MCF 10A (cell line): ENCODE measurements around the gene MRPL20. TPM values are rescaled to one million over a fixed set of nuclear protein-coding genes. Genes with fewer than 3 reads are reported as not detected.

Experiments
- BruUV-seq: library from RNA; stranded (reverse); fragments of 400-500 nt; replicated peaks from 2 replicates; lab custom pipeline; 2021; lab: Mats Ljungman, UMichigan
- CTCF ChIA-PET: fragments of 300-600 bp; sonication (Branson Sonifier 250); formaldehyde crosslinking; extraction: SDS; loops from one replicate; lab custom pipeline; 2021; ENCODE audit warnings: antibody characterized with exemption, inconsistent platforms; lab: Yijun Ruan, JAX
- POLR2A ChIA-PET: fragments of 300-600, 350-650 bp; sonication (Branson Sonifier 250); formaldehyde crosslinking; extraction: SDS; loops from one replicate; lab custom pipeline; 2020; ENCODE audit warnings: antibody characterized with exemption, inconsistent platforms; lab: Yijun Ruan, JAX
- DNase-seq: peaks from one replicate; pipeline ENCODE4 v3.0.0-alpha.2; 2018; ENCODE audit not compliant: unreplicated experiment
- H3K27ac Mint-ChIP-seq: one replicate; pipeline ENCODE4 v1.8.0; 2022; ENCODE audit warnings: mild to moderate bottlenecking, low read depth, mixed read lengths; ENCODE audit not compliant: unreplicated experiment
- H3K27me3 Mint-ChIP-seq: one replicate; pipeline ENCODE4 v1.8.0; 2022; ENCODE audit warnings: mixed read lengths; ENCODE audit not compliant: insufficient read depth, unreplicated experiment
- H3K36me3 Mint-ChIP-seq: one replicate; pipeline ENCODE4 v1.8.0; 2022; ENCODE audit warnings: mild to moderate bottlenecking, moderate library complexity, mixed read lengths; ENCODE audit not compliant: insufficient read depth, unreplicated experiment
- H3K4me1 Mint-ChIP-seq: one replicate; pipeline ENCODE4 v1.8.0; 2022; ENCODE audit warnings: mixed read lengths; ENCODE audit not compliant: insufficient read depth, unreplicated experiment
- H3K4me3 Mint-ChIP-seq: one replicate; pipeline ENCODE4 v1.8.0; 2022; ENCODE audit warnings: mild to moderate bottlenecking, moderate library complexity, mixed read lengths; ENCODE audit not compliant: unreplicated experiment
- H3K9me3 Mint-ChIP-seq: one replicate; pipeline ENCODE4 v1.8.0; 2022; ENCODE audit warnings: mixed read lengths; ENCODE audit not compliant: unreplicated experiment
- intact Hi-C: fragments of 100-400 bp; cut with micrococcal nuclease; formaldehyde crosslinking; loops from 2 replicates; pipeline ENCODE4 v1.14.1; 2022
- total RNA-seq: library from RNA; stranded (reverse); gene quantifications from 2 replicates; pipeline ENCODE4 v1.2.3, GENCODE V29; 2022
- TF ChIP-seq, protein P1 (sequence below): fragments of 200-600 bp; IDR thresholded peaks from one replicate; pipeline ENCODE4 v1.8.0; 2022; ENCODE audit warnings: antibody characterized with exemption, mild to moderate bottlenecking; ENCODE audit not compliant: unreplicated experiment

Gene MRPL20
- total RNA-seq, 1 experiment from 2014 or later = 137 TPM

DNA sequence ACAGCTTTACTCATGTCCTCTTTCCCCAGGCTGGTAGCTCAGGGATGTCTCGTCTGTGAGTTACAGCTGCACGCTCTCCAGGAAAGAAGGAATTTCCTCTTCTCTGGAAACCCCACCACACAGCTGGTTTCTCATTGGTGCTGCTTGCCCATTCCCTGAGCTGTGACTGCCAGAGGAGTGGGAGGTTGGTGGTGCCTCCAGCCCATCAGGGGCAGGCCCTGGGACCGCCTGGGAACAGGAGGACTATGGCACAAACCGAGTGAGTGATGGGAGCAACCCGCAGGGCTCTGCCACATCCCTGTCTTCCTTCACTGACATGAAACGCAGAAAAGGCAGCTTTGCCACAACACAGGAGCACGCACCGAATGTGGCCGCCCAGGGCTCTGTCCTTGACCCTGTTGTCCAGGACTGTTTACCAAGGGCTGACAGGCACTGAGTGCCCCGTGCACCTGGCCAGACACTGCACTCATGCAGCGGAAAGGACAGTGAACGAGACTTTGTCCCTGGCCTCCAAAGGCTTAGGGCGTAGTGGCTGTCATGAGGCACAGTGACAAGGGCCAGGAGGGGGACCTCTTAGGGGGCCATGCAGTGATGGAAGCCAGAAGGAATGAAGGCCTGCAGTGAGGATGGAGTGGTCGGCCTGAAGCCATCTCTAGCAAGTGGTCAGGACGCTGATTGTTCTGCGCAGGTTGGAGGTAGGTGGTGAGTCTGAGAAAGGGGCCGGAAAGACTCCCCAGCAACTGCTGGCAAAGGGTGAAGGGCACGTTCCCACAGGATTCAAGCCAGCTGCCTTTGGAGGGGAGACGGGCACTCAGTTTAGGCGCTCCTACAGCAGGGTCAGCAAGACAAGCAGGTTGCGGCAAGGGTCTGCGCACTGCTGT lies 6.3 kb downstream of the MRPL20 start:
- H3K9me3 Mint-ChIP-seq = no peaks in the 10 kb centered on the region
- BruUV-seq = no TSS peak
- CTCF ChIA-PET = interaction anchor here (0.5 to 2.4 kb wide), 9 partner anchors 13 to 321 kb away, joined by 3 to 9 read pairs (median 4); no protein-coding TSS in a partner anchor
- H3K36me3 Mint-ChIP-seq = peaks cover 92% of the 10 kb centered on the region
- peaks cover 18% of the 10 kb centered on the region for H3K4me1 Mint-ChIP-seq
- H3K27ac Mint-ChIP-seq = peak overlapping the region; percentile 84
- TF ChIP-seq, protein P1, sequence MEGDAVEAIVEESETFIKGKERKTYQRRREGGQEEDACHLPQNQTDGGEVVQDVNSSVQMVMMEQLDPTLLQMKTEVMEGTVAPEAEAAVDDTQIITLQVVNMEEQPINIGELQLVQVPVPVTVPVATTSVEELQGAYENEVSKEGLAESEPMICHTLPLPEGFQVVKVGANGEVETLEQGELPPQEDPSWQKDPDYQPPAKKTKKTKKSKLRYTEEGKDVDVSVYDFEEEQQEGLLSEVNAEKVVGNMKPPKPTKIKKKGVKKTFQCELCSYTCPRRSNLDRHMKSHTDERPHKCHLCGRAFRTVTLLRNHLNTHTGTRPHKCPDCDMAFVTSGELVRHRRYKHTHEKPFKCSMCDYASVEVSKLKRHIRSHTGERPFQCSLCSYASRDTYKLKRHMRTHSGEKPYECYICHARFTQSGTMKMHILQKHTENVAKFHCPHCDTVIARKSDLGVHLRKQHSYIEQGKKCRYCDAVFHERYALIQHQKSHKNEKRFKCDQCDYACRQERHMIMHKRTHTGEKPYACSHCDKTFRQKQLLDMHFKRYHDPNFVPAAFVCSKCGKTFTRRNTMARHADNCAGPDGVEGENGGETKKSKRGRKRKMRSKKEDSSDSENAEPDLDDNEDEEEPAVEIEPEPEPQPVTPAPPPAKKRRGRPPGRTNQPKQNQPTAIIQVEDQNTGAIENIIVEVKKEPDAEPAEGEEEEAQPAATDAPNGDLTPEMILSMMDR = no peak
- no peak for DNase-seq
- H3K27me3 Mint-ChIP-seq = no peaks in the 10 kb centered on the region
- peak overlapping the region; percentile 88 for H3K4me3 Mint-ChIP-seq
- intact Hi-C loops = loop anchor here (10.0 kb wide), 1 partner anchor 104 kb away; no protein-coding TSS in a partner anchor
- POLR2A ChIA-PET = interaction anchor here (0.6 to 4.1 kb wide), 10 partner anchors 7 to 398 kb away, joined by 3 to 62 read pairs (median 6); partner anchors contain the start of genes AURKAIP1, MIB2 and MRPL20

DNA sequence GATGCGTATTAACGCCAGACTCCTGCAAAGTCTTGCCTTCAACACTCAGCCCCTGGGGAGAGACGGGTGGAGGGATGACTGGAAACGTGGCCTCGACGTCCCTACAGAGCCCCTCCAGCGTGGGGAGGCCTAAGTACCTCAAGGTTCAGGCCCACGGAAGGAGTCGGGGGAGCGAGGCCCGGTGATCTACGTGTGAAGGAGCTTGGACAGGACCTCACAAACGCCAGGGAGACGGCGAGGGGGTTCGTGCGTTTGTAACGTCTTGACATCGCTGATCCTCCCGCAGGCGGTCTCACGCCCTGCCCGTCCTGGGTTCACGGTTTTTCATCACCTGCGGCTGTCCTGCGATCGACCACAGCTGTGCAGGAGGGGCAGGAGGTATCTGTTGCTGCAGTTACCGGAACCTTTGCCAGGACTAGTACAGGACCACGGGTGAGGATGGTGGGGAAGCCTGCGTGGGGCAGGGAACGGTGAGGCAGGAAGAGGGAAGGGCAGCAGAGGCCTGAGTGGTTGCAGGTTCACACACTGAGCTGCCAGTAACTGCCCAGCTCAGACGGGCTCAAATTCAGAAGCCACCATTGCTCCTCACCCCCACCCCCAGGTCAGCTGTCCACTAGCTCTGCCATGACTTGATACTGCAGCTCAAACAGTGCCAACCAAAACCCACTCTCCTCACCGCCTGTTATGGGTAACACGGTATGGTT lies 7.1 kb downstream of the MRPL20 start:
- H3K4me1 Mint-ChIP-seq = peaks cover 18% of the 10 kb centered on the region
- H3K36me3 Mint-ChIP-seq = peaks cover 92% of the 10 kb centered on the region
- intact Hi-C loops = loop anchor here (2.0 to 10.0 kb wide), 2 partner anchors 25 to 105 kb away; partner anchors contain the start of gene AURKAIP1
- peak overlapping the region; percentile 88 for H3K4me3 Mint-ChIP-seq
- TF ChIP-seq, protein P1 = no peak
- H3K27me3 Mint-ChIP-seq = no peaks in the 10 kb centered on the region
- CTCF ChIA-PET = interaction anchor here (0.5 to 1.9 kb wide), 12 partner anchors 41 to 494 kb away, joined by 3 to 6 read pairs (median 4); no protein-coding TSS in a partner anchor
- H3K27ac Mint-ChIP-seq = peak overlapping the region; percentile 84
- no peaks in the 10 kb centered on the region for H3K9me3 Mint-ChIP-seq
- DNase-seq = peak; percentile 13
- BruUV-seq = TSS peak; percentile 45
- POLR2A ChIA-PET = interaction anchor here (0.7 to 4.1 kb wide), 13 partner anchors 8 to 518 kb away, joined by 3 to 62 read pairs (median 4); partner anchors contain the start of genes AURKAIP1, MIB2 and MRPL20

DNA sequence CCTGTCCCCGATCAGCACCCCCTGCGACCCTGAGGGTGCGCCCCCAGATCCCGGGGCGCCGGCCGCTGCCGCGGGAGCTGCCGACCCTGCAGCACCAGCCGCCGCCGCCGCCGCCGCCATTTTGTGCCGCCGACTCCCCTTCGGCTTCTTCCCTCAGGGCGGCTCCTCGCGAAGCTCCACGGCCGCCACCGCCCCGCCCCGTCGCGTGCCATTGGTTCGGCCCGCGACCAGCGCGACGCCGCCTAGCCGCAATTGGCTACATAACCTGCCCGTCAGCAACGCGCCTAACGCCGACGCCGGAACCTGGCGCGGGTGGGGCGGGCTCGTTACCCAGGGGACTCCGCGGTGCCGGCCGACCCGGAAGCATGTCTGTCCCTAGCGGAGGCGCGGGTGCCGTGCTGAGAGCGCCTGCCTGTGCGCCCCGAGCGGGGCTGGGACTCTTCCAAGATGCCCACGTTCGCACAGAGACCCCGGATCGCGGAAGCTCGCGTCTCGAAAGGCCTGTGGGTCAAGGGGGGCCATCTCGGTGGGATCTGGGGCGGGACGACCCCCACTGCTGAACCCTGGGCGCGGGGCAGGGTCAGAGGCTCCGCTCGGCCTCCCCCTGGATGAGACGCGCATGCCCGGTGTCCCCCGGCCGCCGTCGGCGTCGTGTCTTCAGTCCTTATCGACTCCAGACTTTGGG lies 7.8 kb downstream of the MRPL20 start, which contains the start of gene CCNL2:
TSS of gene CCNL2 (minus strand) at position 149 of the 685 bp plus-strand sequence. CDS start at position 120, 29 bp downstream.
- H3K4me1 Mint-ChIP-seq = peaks cover 18% of the 10 kb centered on the region

More for the DNA sequence above, 7.8 kb downstream of the MRPL20 start, which contains the start of gene CCNL2:
- intact Hi-C loops = loop anchor here (2.0 kb wide), 1 partner anchor 25 kb away; the partner anchor contains the start of gene AURKAIP1
- Mint-ChIP-seq H3K9me3 (no peaks in the 10 kb centered on the region), H3K4me3 (peak within 1 kb of the TSS; percentile 88), H3K27ac (peak within 1 kb of the TSS; percentile 85), H3K36me3 (peaks cover 92% of the 10 kb centered on the region), H3K27me3 (no peaks in the 10 kb centered on the region)
- TF ChIP-seq, protein P1 = peak; percentile 46
- POLR2A ChIA-PET = interaction anchor here (0.7 to 4.1 kb wide), 21 partner anchors 9 to 216 kb away, joined by 3 to 62 read pairs (median 4); partner anchors contain the start of genes AURKAIP1, MIB2 and MRPL20
- peak; percentile 97 for DNase-seq
- CTCF ChIA-PET = interaction anchor here (0.6 to 1.9 kb wide), 7 partner anchors 9 to 494 kb away, joined by 3 to 6 read pairs (median 3); no protein-coding TSS in a partner anchor
- no TSS peak for BruUV-seq
